A673 (cell line): Measurements from ENCODE around the gene C20orf204. TPM values are rescaled to one million over a fixed set of nuclear protein-coding genes. Genes with fewer than 3 reads are reported as not detected.
A peak's percentile ranks its signal among the peaks of the same experiment; 100 is the strongest.

Experiments used
- BruUV-seq: library from RNA; stranded (reverse); fragments of 400-500 nt; replicated peaks from 2 replicates; lab custom pipeline; 2021; lab: Mats Ljungman, UMichigan
- CTCF ChIA-PET: fragments of 300-600 bp; sonication (Branson Sonifier 250); formaldehyde crosslinking; loops from one replicate; lab custom pipeline; 2022; ENCODE audit warnings: antibody characterized with exemption; lab: Charles Lee
- POLR2A ChIA-PET: fragments of 300-600 bp; sonication (Branson Sonifier 250); formaldehyde crosslinking; loops from one replicate; lab custom pipeline; 2022; ENCODE audit warnings: antibody characterized with exemption; ENCODE audit not compliant: low non-redundant PET; lab: Charles Lee
- DNase-seq: peaks from one replicate; pipeline ENCODE4 v3.0.0-alpha.2; 2015; ENCODE audit warnings: low spot score
- H3K27ac ChIP-seq: fragments of 200-600 bp; sonication (generic); 2 replicates; pipeline ENCODE4 v1.5.1; 2016; ENCODE audit warnings: mixed run types, low read depth, mild to moderate bottlenecking, mixed read lengths, antibody characterized with exemption, low read length; ENCODE audit not compliant: poor library complexity, severe bottlenecking
- H3K27me3 ChIP-seq: fragments of 200-600 bp; sonication (generic); replicated peaks from 2 replicates; pipeline ENCODE4 v1.6.1; 2017; ENCODE audit warnings: mixed run types, low read depth, mild to moderate bottlenecking, mixed read lengths, antibody characterized with exemption, low read length; ENCODE audit not compliant: insufficient read depth, poor library complexity
- H3K36me3 ChIP-seq: fragments of 200-600 bp; sonication (generic); 2 replicates; pipeline ENCODE4 v1.6.1; 2016; ENCODE audit warnings: mixed run types, mild to moderate bottlenecking, mixed read lengths, antibody characterized with exemption, low read length; ENCODE audit not compliant: insufficient read depth, poor library complexity, severe bottlenecking
- H3K4me1 ChIP-seq: fragments of 200-600 bp; sonication (generic); 2 replicates; pipeline ENCODE4 v1.6.1; 2017; ENCODE audit warnings: mixed run types, mild to moderate bottlenecking, mixed read lengths, antibody characterized with exemption, low read length; ENCODE audit not compliant: insufficient read depth, poor library complexity, severe bottlenecking
- H3K4me3 ChIP-seq: fragments of 200-600 bp; sonication (generic); 2 replicates; pipeline ENCODE4 v1.5.1; 2016; ENCODE audit warnings: low read depth, mixed run types, mild to moderate bottlenecking, mixed read lengths, low read length; ENCODE audit not compliant: poor library complexity, severe bottlenecking
- H3K9me3 ChIP-seq: fragments of 200-600 bp; sonication (generic); 2 replicates; pipeline ENCODE4 v1.6.1; 2016; ENCODE audit warnings: mixed run types, low read depth, mild to moderate bottlenecking, mixed read lengths, antibody characterized with exemption, low read length; ENCODE audit not compliant: poor library complexity, severe bottlenecking
- EZH2 ChIP-seq: fragments of 200-600 bp; sonication (generic); IDR thresholded peaks from 2 replicates; pipeline ENCODE4 v1.6.1; 2017; ENCODE audit warnings: borderline replicate concordance, low read depth, mild to moderate bottlenecking, mixed read lengths, antibody characterized with exemption, low read length; ENCODE audit not compliant: poor library complexity, severe bottlenecking
- intact Hi-C: fragments of 100-400 bp; cut with micrococcal nuclease; formaldehyde crosslinking; loops from one replicate; pipeline ENCODE4 v1.10.0; 2022; ENCODE audit not compliant: unreplicated experiment
- total RNA-seq: library from RNA; stranded (reverse); gene quantifications from 2 replicates; pipeline ENCODE4 v1.2.3, GENCODE V29; 2021
- TF ChIP-seq, protein P1 (sequence below): fragments of 300-800, 200-600 bp; sonication (generic); conservative IDR thresholded peaks from 2 replicates; pipeline ENCODE4 v1.5.1; 2017; ENCODE audit warnings: low read depth, mild to moderate bottlenecking, antibody characterized with exemption, low read length, moderate library complexity, mixed read lengths

The C20orf204 gene
- total RNA-seq, 1 experiment from 2014 or later: 2.5 TPM

- Histone ChIP-seq H3K4me3 (peak overlapping the region; percentile 34), H3K4me1 (peaks cover 11% of the 10 kb centered on the region)
- BruUV-seq: no TSS peak
Measured at GRCh38 chr20:64049878-64050260, 13.9 kb downstream of the C20orf204 start.

DNA sequence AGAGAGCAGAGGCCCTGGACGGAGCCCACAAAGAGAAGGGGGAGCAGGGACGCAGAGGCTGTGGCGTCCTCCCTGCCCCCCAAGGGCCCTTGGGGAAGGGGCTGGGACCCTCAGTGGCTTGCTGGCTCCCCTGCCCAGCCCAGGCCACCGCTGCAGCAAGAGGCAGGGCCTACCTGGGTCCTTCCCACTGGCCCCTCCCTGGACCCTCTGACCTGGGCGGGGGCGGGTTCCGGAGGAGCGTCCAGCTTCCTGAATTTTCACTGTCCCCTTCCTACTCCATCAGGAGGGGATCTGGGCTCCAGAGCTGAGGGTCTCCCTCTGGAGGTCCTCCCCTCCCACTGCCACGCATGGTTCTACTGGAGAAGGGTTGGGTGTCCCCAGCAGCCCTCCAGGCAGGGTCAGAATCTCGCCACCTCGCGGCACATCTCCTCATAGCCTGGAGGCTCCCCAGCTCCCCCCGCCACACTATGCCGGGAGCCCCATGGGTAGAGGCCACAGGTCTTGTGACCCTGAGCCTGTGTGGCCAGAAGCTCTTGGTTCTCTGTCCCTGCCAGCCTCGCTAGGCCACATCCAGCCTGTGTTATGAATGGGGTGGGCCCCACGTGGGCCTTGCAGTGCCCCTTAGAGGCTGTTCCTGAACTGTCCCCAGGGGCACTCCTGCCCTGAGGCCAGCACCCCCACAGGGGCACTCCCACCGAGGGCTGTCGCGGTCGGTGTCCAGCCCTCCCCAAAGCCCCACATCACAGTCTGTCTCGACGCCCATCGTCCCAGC, 14.5 kb downstream of the C20orf204 start:
- TF ChIP-seq, protein P1, sequence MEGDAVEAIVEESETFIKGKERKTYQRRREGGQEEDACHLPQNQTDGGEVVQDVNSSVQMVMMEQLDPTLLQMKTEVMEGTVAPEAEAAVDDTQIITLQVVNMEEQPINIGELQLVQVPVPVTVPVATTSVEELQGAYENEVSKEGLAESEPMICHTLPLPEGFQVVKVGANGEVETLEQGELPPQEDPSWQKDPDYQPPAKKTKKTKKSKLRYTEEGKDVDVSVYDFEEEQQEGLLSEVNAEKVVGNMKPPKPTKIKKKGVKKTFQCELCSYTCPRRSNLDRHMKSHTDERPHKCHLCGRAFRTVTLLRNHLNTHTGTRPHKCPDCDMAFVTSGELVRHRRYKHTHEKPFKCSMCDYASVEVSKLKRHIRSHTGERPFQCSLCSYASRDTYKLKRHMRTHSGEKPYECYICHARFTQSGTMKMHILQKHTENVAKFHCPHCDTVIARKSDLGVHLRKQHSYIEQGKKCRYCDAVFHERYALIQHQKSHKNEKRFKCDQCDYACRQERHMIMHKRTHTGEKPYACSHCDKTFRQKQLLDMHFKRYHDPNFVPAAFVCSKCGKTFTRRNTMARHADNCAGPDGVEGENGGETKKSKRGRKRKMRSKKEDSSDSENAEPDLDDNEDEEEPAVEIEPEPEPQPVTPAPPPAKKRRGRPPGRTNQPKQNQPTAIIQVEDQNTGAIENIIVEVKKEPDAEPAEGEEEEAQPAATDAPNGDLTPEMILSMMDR: no peak
- no peak for TF ChIP-seq EZH2
- no peak for DNase-seq
- Histone ChIP-seq H3K4me3 (peak overlapping the region; percentile 34), H3K4me1 (peaks cover 8% of the 10 kb centered on the region), H3K27ac (no peak overlapping the region), H3K36me3 (no peaks in the 10 kb centered on the region), H3K9me3 (no peaks in the 10 kb centered on the region), H3K27me3 (peaks cover 9% of the 10 kb centered on the region)
- no TSS peak for BruUV-seq
- ChIA-PET POLR2A (no interaction called here), CTCF (no interaction called here)
- intact Hi-C loops: no loop called here

More at GRCh38 chr20:64049878-64050260, 13.9 kb downstream of the C20orf204 start:
- Histone ChIP-seq H3K36me3 (no peaks in the 10 kb centered on the region), H3K9me3 (no peaks in the 10 kb centered on the region), H3K27me3 (peaks cover 9% of the 10 kb centered on the region), H3K27ac (no peak overlapping the region)
- TF ChIP-seq, protein P1: no peak
- no peak for TF ChIP-seq EZH2
- POLR2A ChIA-PET: no interaction called here
- intact Hi-C loops: no loop called here
- DNase-seq: peak; percentile 54
- CTCF ChIA-PET: no interaction called here

DNA sequence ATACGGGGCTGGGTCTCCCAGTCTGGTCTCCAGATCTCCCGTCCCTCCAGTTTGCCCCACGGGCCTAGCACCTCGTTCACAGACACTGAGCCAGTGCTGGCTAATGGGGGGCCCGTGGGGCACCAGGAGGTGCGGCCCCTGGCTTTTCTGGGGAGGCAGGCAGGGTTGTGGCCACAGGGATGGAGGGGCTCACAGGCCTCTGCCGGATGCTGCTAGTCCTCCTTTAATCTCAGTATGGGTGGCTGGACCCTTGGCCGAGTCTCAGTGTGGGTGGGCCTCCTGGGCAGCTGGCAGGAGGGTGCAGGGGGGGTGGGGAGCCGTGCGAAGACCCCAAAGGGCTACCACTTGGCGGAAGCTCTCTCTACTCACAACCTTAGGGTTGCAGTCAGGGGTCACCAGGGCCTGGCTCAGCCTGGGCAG, 15.1 kb downstream of the C20orf204 start:
- Histone ChIP-seq H3K4me1 (peaks cover 12% of the 10 kb centered on the region), H3K27ac (no peak overlapping the region), H3K27me3 (peaks cover 9% of the 10 kb centered on the region), H3K36me3 (no peaks in the 10 kb centered on the region), H3K9me3 (no peaks in the 10 kb centered on the region), H3K4me3 (no peak overlapping the region)
- BruUV-seq: no TSS peak
- no peak for DNase-seq
- ChIA-PET POLR2A (no interaction called here), CTCF (no interaction called here)
- TF ChIP-seq, protein P1: no peak
- no peak for TF ChIP-seq EZH2
- intact Hi-C loops: no loop called here
